NCI-H345 treated with DMSO at 0.1 percent for 48 hours (cell line): ENCODE results near the gene C14orf119.

Source experiments
- DNase-seq: peaks from one replicate; lab custom pipeline; 2025; ENCODE audit not compliant: unreplicated experiment; lab: John Stamatoyannopoulos, UW

The C14orf119 gene

GRCh38 chr14:23095196-23096108 lies at the start of gene C14orf119:
Gene C14orf119, plus strand, starts transcription at chr14:23095505. Its CDS starts 2,154 bp downstream, at chr14:23097659.
- no peak for DNase-seq

- no peak for DNase-seq
Measured at GRCh38 chr14:23047034-23047634, 48.2 kb upstream of the C14orf119 start.

GRCh38 chr14:23047751-23048693 lies 47.3 kb upstream of the C14orf119 start:
- no peak for DNase-seq

- no peak for DNase-seq
Measured at GRCh38 chr14:23049011-23049410, 46.3 kb upstream of the C14orf119 start.

GRCh38 chr14:23051141-23052057 lies 43.9 kb upstream of the C14orf119 start:
- DNase-seq = no peak

- DNase-seq = no peak
Measured at GRCh38 chr14:23052182-23052623, 43.1 kb upstream of the C14orf119 start.

GRCh38 chr14:23052671-23053070 lies 42.6 kb upstream of the C14orf119 start:
- DNase-seq = no peak

- no peak for DNase-seq
Measured at GRCh38 chr14:23053426-23053825, 41.9 kb upstream of the C14orf119 start.

- DNase-seq = no peak
Measured at GRCh38 chr14:23054000-23054811, 41.1 kb upstream of the C14orf119 start.

GRCh38 chr14:23055147-23055550 lies 40.2 kb upstream of the C14orf119 start:
- no peak for DNase-seq

GRCh38 chr14:23055621-23056144 lies 39.6 kb upstream of the C14orf119 start:
- DNase-seq = no peak

- no peak for DNase-seq
Measured at GRCh38 chr14:23056145-23056955, 39.0 kb upstream of the C14orf119 start.

GRCh38 chr14:23056956-23057756 lies 38.1 kb upstream of the C14orf119 start, which contains the start of gene CDH24:
Gene CDH24, minus strand, starts transcription at chr14:23057520. Its CDS starts 1,787 bp downstream, at chr14:23055733.
- DNase-seq = no peak

GRCh38 chr14:23057757-23058653 lies 37.3 kb upstream of the C14orf119 start:
- DNase-seq = no peak

- DNase-seq = no peak
Measured at GRCh38 chr14:23058654-23059504, 36.4 kb upstream of the C14orf119 start.
